GM11168 (cell line): ENCODE results near the gene FGFR3.

ENCODE experiments used
- in situ Hi-C: fragments of 300-500 bp; cut with MboI; formaldehyde crosslinking; loops from one replicate; pipeline ENCODE4 v1.12.0; 2022; ENCODE audit warnings: low sequenced_read_pairs; ENCODE audit not compliant: unreplicated experiment

Gene FGFR3

GRCh38 chr4:1855333-1856070 is 62.4 kb downstream of the FGFR3 start:
- in situ Hi-C loops, result no loop called here

- in situ Hi-C loops, result no loop called here
Observed at GRCh38 chr4:1856071-1856942, 63.2 kb downstream of the FGFR3 start, which contains the start of gene LETM1. TSS of gene LETM1 (minus strand) at chr4:1856156. CDS start at chr4:1855950, 206 bp downstream.

GRCh38 chr4:1856943-1857699 is 64.0 kb downstream of the FGFR3 start:
- in situ Hi-C loops, result no loop called here

DNA sequence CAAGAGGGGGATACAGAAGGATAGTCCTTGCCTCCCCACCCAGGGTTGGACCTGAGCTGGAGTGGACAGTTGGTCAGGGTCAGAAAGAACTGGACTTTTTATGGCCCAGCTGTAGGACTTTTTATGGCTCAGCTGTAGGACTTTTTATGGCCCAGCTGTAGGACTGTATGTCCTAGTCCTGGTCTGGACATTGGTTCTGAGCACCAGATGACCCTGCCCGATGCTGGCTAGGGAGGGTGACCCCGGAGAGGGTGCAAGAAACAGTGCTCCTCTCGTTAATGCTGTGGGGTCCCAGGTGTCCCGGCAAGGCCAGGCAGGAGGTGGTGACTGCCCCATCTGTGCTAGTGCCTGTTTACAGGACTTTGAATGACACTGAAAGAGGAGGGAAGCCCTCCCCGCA is 64.8 kb downstream of the FGFR3 start:
- in situ Hi-C loops, result no loop called here
